Astrocyte (in vitro differentiated cells and primary cell): ENCODE data around the gene SMAD9.

Experiments used
- CTCF ChIP-seq: IDR thresholded peaks from 2 replicates; pipeline ENCODE4 v1.5.1; 2011; ENCODE audit warnings: low read depth, mild to moderate bottlenecking, inconsistent platforms, low read length, moderate library complexity; ENCODE audit not compliant: insufficient read depth
- EZH2 ChIP-seq: IDR thresholded peaks from 2 replicates; pipeline ENCODE4 v1.6.1; 2012; ENCODE audit warnings: mild to moderate bottlenecking, low read length, inconsistent platforms; ENCODE audit not compliant: insufficient read depth

GRCh38 chr13:36913463-36913862, 6.6 kb downstream of the SMAD9 start:
- TF ChIP-seq CTCF, result no peak
- no peak for TF ChIP-seq EZH2
